ENCODE data around the gene TNFRSF1B.
A peak's percentile ranks its signal among the peaks of the same experiment; 100 is the strongest.

TNFRSF1B gene

DNA sequence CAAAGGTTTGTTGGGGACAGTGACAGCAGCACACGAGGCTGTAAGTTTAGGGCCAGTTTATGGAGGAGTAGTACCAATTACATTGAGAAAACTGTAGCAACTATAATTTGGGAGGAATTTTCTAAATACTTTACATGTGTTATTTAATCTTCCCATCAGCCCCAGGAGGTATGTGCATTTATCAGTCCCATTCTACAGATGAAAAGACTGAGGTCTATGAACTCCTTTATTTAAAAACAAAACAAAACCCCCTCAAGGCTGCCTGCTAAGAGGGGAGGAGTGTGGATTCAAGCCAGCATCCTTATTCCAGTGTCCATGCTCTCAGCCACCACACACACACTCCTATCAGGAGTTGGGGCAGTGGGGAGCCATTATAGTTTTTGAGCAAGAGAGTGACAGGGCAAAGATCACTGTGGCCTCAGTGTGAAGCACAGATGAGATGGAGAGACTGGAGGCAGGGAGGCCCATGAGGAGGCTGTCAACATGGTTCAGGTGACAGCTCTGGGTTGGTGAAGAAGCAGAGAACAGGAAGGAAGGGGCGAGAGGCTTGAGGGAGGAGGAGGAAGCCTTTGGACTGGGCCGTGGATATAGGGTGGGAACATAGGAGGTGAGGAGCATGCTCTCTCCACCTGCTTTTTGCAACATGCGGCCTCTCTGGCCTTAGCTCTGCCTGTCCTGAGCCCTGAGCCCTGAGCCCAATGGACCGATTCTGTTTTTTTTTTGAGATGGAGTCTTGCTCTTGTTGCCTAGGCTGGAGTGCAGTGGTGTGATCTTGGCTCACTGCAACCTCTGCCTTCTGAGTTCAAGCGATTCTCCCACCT, 9.7 kb downstream of the TNFRSF1B start:
- DNase-seq: no peak

DNA sequence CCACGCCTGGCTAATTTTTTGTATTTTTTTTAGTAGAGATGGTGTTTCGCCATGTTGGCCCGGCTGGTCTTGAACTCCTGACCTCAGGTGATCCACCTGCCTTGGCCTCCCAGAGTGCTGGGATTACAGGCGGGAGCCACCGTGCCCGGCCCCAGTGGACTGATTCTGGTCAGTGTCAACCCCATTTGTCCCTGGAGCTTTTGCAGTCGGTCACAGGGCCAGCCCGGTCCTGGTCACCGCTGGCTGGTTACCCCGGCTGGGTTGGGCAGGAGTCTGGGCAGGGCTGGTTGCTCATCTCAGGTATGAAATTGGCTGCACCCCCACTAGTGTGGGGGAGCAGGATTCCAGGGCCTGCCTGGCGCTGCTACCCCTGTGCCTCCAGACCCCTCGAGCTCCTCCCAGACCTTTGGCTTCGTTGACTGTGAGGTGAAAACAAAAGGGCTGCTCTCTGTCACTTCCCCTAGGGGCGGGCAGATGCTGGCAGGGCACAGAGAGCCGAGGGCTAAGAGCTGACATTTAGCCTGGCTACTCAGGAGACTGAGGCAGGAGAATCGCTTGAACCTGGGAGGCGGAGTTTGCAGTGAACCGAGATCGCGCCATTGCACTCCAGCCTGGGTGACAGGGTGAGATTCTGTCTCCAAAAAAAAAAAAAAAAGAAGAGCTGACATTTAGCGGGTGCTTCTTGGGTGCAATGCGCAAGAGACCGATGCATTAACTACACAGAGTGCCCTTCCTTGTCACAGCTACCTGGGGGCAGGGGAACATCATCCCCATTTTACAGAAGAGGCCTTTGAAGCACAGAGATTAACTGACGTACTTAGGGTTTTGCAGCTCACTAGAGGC, 10.6 kb downstream of the TNFRSF1B start:
- no peak for DNase-seq

DNA sequence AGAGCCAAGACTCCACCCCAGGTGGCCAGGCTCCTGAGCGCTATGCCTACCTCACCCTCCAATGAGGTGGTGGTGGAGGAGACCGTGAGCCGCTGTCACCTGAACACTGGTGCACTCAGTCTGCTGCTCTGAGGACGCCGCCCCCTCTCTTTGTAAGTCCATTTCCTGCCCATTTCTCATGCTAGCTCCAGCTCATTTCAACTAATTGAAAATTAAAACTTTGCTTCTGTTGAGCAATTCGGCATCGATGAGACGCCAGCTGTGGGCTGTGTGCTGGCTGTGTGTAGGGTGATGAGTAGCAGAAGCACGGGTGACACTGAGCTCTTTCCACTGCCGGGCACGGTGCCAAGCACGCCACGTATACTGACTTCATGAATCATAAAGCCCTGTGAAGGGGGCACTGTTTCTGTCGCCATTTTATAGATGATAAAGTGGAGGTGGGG, 11.2 kb downstream of the TNFRSF1B start:
- no peak for DNase-seq

DNA sequence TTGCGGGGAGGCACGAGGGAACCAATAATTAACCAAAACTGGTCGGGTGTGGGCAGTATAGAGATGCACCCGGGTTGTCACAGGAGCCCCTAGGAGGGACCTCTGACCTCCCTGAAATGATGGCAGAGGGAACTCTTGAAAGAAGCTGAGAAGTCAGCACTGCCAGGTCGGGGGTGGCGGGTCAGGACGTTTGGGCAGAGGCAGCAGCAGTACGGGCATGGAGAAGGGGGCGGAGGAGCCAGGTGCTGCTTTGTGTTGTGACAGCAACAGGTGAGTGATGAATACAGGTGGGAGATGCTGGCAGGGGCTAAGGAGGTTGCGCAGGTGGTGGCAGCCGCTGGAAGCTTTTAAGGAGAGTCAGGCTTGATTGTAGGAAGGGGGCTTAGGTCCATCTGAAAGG, 11.7 kb downstream of the TNFRSF1B start:
- no peak for DNase-seq

DNA sequence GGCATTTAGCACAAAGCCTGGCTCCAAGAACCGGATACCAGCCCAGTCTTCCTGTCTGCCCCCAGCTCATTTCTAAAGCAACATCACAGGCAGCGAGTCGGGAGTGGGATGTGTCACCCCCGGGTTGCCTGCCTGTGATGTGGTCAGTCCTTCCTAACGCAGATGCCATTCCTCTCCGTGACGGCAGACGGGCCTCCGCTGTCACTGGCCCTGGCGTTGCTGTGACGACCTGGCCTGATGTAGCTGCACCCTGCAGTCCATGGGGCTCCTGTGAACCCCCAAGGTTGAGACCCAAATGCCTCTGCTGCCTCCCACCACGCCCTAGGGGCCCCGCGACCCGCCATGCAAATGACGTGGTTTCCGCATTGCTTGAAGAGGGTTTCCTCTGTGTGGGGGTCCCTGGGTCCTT, 12.3 kb downstream of the TNFRSF1B start:
- DNase-seq: peak; percentile 88

DNA sequence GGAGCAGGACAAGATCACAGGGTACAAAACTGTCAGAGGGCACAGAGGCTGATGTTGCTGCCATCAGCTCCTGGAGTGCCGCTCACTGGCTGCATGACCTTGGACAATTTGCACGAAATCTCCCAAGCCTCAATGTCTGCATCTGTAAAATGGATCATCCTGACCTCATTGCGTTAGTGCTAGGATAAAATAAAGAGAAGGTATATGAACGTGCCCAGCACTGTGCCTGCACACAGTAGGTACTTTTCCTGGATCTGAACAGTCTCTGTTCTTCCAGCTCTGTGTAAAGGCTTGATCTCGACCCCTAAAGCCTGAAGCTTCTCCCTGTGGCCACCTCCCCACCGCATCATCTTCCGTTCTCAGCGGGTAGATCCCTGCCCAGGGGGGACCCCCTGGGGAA, 12.9 kb downstream of the TNFRSF1B start:
- no peak for DNase-seq

DNA sequence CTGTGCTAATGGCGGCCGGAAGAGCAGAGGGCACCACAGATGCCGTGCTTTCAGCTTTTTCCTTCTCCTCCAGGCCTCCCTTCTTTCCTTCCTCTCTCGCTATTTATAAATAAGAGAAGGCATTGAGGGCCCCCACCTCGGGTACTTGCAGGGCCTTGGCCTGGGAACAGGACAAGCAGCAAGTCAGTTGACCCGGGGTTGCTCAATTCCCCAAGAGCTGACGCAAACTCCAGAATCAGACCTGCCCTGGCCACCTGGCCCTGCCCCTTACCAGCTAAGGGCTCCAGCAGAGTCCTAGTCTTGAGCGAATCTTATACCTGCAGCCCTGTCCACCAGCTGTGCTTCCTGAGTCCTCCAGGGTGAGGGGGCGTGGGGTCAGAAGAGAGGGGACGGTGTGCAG, 13.5 kb downstream of the TNFRSF1B start:
- no peak for DNase-seq

DNA sequence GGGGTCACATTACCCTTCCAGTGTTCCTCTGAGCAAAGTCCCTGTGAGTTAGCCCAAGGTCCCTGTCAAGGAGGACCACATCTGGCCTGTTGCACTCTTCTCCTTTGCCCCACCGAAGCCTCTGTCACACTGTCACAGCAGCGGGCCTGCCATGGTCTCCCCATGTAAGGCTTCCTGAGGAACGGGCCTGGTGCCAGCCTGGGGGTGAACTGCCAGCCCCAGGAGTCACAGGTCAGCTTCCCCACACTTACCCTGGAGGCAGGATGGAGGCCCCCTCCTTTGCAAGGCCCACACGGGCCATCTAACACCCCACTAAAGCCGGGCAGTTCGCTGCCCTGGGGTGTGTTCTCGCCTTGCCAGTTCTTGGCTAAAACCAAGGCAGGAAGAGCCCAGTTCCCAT, 14.1 kb downstream of the TNFRSF1B start:
- DNase-seq: no peak

DNA sequence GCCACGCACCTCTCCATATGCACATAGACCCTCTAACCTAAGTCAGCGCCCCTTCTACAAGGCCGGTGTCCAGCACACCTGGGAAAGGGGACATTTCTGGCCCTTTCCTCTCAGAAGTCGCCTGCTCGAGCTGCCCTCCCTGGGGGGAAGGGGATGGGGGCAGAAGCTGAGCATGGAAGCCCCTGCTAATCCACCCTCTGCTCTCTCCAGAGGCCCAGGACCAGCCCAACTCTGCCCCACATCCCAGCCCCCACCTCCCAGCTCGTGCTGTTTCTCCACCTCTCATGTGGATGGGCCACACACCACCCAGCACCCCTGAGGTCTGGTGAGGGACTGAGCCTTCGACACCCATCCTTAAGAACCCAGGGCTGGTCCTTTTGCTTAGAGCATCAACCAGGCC, 14.8 kb downstream of the TNFRSF1B start:
- no peak for DNase-seq

DNA sequence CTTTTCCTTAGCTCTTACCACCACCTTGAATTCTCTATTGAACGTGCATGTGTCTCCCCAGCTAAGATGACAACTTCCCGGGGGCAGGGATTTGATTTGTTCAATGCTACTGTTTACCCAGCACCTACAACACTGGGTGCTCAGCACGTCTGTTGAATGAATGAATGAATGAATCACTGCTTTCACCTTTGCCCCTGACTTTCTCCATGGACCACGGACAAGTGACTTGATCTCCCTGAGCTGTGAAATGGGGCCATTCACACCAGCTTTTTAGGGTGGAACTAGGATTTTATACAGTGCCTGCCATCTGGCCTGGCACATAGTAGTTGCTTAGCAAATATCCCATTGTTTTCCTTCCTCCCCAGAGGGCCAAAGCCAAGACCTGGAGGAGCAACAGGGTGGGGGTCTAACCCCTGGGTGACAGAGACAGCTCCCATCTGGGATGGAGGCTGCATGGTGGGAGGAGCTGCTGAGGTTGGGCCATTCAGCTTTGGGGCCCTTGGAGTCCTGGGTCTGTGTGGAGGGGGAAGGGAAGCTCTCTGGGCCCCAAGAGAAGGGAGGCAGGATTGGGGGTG, 15.7 kb downstream of the TNFRSF1B start:
- DNase-seq: no peak

DNA sequence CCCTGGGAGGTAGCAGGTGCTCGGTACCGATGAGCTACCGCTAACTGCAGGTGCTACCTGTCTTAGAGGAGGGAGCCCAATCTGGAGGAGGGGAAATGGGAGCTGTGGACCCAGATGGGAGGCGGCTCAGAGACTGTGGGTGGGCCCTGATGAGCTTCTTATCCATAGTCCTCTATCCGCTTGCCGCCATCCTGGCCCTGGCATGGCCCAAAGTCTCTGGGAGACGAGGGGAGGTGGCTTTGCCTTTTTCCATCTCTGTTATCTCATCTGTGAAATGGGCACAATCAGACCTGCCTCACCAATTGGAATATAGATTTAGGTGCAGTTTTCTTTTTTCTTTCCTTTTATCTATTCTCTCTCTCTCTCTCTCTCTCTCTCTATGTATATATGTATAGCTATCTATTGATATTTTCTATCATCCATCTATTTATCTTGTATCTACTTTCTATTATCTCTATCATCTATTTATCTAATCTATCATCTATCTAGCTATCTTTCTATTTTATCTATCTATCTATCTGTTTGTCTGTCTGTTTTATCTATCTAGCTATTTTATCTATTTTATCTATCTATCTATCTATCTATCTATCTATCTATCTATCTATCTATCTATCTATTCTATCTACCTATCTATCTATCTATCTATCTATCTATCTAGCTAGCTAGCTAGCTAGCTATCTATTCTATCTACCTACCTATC, 16.5 kb downstream of the TNFRSF1B start:
- DNase-seq: no peak

DNA sequence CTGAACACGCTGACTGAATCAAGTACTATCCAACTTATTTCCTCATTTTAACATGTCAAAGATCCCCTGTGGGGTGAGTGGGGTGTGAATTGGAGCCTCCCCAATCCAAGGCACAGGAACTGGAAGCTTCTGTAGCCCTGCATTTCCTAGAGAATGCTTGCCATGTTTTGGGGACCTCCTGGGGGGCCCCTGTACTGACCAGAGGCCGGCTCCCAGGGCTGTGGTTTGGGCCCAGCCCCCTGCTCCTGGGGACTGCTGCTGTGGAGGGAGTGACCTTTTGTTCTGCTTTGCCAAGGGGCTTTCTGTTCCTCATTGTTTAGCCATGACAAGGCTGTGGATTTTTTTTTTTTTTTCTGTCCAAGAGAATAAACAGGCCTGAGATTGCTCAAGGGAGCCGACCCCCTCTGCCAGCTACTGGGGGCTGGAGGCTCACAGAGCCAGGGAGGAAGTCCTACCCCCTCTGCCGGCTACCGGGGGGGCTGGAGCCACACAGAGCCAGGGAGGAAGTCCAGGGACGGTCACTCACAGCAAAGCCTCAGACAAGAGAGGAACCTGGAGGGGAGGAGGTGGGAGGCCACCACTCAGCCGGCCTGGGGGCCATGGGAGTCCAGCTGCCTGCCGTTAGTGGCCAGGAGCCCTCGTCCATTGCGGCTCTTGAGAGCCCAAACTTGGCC, 17.4 kb downstream of the TNFRSF1B start:
- DNase-seq: peak; percentile 96

DNA sequence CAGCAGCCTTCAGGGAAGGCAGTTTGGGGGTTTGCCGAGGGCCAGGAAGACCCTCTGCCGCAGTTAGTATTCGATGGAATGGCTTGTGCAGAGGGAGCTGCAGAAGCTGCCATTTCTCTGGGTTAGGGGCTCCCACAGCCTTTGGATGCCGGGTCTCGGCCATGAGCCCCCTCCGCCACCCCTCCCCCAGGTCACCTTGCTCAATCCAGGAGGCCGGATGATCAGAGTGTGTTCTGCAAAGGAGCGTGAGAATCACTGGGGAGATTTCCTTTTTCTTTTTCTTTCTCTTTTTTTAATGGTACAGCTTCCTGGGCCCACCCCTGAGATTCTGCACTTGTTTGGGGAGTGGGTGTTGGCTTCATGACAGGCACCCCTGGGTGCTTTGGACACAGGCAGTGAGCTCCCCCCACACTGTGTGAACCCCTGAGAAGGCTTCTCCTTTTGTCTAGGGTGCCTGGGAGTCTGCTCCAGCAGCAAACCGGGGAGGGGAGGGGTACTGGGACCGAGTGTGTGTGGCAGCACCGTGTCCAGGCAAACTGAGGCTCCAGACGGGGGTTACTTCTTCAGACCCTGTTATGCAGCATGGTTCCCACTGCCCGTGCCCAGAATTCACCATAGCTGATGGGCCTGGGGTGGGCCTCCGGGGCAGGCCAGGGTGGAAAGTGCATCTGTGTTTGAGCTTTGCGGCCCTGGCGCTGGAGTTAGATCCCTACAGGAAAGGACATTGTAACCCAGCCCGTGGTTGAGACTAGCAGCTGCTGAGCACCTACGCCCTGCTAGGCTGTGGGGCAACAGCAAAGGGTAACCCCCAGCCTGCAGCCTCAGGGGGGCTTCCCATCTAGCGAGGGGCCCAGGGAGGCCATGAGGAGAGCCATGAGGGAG, 18.5 kb downstream of the TNFRSF1B start:
- no peak for DNase-seq

DNA sequence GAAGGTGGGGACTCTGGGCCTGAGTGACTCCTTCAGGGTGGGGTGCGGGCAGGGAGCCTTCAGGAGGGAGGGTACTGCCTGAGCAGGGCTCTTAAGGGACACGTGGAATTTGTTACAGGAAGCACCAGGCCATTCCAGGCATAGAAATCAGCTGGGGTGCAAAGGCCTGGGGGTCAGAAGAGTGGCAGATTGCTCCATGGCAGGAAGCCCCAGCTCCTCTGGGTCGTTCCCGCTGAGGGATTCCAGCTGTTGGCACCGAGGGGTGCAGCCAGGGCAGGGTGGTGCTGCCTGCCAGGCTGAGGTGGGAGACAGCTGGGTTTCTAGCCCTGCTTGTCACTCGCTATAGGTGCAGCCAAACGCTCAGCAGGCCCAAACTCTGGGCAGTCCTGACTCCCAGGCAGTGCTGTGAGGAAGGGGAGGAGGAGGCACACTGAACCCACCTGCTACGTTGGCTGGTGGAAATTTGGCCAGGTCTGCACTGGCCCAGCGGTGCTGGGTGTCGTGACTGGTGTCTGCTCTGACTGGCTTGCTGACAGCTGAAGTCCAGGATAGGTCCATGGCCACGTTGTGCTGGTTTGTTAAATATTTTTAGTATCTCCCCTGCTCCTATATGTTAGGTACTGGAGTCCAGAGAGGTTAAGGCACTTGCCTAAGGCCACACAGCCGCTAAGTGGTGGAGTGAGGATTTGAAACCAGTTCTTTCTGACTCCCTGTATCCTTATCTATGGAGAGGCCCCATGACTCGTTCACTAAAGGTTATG, 19.3 kb downstream of the TNFRSF1B start:
- DNase-seq: no peak

DNA sequence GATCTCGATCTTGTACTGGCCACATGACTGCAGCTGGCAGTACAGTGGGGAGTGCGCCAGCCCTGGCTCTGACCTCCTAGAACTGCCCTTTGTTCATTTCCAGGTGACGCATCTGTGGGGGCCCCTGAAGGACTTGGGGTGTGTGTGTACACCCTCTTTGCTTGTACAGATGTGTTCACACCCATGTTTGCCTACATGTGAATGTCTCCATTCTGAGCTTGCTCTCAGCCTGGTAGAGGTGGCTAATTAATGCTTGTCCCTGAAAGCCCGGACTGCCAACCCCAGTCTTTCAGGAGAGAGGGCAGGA, 19.8 kb downstream of the TNFRSF1B start:
- DNase-seq: no peak

DNA sequence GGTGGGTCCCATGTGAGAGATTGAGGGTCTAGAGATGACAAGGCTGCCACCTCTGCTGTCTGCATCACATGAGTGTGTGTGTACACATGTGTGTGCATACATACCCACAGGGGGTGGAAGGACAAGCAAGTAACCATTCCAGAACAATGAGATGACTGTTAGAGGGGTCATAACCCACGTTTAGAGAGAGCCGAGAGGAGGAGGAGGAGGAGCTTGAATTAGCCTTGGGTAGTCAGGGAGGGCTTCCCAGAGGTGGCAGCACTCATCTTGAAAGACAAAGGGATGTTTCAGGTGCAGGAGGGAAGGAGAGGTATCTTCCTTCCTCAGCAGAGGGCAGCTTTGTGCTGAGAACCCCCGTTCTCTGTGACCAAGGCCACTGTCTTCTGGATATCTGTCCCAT, 21.3 kb downstream of the TNFRSF1B start:
- no peak for DNase-seq

DNA sequence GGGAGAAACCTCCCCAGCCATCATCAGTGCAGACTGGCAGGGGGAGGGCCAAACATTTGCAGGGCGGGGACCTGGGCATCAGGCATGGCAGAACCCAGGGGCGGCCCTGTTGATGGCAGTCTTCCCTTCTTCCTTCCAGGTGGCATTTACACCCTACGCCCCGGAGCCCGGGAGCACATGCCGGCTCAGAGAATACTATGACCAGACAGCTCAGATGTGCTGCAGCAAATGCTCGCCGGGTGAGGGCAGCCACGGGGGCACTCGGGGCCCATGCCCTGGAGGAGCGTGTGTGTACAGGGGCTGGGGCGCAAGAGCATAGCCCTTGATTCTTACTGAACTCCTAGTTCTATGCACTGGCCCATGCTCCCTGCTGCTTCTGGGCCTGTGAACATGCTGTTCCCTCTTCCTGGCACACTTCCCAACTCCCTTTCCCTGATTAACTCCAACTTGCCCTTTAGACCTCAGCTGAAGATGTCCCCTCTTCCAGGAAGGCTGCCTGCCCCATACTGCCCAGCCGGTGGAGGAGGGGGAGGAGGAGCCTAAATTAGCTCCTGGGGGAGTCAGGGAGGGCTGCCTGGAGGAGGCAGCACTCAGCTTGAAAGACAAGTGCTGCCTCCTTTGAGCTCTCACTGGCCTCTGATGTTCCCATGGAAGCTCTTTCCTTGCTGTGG, 22.0 kb downstream of the TNFRSF1B start:
- DNase-seq: no peak

DNA sequence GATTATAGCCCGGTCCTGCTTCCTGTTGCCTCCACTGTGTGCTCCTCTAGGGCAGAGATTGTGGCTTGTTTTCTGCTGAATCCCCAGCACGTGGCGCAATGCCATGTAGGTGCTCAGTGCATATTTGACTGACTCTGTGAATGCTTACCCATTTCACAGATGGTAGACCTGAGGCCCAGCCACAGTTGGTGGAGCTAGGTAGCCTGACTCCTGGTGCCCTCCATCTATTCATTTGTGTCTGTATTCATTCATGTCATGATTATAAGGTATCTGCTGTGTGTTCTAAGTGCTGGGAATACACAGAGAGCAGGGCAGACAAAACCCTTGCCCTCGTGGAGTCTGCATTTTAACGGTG, 22.5 kb downstream of the TNFRSF1B start:
- no peak for DNase-seq

DNA sequence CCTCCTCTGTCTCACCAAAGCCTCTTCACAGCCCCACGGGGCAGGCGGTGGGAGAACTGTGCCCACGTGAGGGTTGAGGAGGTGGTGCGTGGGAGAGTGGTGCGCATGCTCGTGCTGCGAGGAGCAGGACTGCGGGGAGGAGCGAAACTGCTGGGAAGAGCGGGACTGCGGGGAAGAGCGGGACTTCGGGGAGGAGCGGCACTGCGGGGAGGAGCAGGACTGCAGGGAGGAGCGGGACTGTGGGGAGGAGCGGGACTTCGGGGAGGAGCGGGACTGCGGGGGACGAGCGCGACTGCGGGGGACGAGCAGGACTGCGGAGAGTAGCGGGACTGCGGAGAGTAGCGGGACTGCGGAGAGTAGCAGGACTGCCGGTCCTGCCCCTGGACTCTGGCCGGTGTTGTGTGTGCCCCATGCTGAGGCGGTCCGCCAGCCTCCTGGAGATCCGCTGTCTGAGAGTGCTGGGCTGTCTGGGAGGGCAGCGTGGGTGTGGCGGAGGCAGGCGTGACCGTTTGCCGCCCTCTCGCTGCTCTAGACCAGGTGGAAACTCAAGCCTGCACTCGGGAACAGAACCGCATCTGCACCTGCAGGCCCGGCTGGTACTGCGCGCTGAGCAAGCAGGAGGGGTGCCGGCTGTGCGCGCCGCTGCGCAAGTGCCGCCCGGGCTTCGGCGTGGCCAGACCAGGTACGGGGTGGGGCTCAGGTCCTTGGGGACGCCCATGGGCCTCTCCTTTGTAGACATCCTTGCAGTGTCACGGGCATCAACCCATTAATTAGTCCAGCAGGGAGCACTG, 24.6 kb downstream of the TNFRSF1B start:
- no peak for DNase-seq

Measured in islet precursor cell (in vitro differentiated cells).